Esophagus squamous epithelium (tissue), 5 donors: ENCODE results near the gene RBM20. TPM values are rescaled to one million over a fixed set of nuclear protein-coding genes. Genes with fewer than 3 reads are reported as not detected.

Source experiments
- DNase-seq: peaks from one replicate; lab custom pipeline; 2025; lab: John Stamatoyannopoulos, UW
- H3K27ac ChIP-seq, 4 donors: fragments of 200-600 bp; sonication (generic); one replicate each; pipeline ENCODE4 v1.5.1; 2016 to 2019; ENCODE audit warnings: mild to moderate bottlenecking in 1 of 4
- H3K27me3 ChIP-seq, 4 donors: fragments of 200-600 bp; sonication (generic); 1 replicate in 3 of 4; 2 replicates in 1 of 4; pipeline versions ENCODE4 v1.5.1 to v1.6.0; 2017 to 2021; ENCODE audit warnings: antibody characterized with exemption in 1 of 4
- H3K36me3 ChIP-seq, 3 donors: fragments of 200-600 bp; sonication (generic); one replicate each; pipeline ENCODE4 v1.5.1; 2016 to 2019
- H3K4me1 ChIP-seq, 3 donors: fragments of 200-600 bp; sonication (generic); one replicate each; pipeline ENCODE4 v1.5.1; 2017 to 2019
- H3K4me3 ChIP-seq, 4 donors: fragments of 200-600 bp; sonication (generic); 1 replicate in 3 of 4; 2 replicates in 1 of 4; pipeline ENCODE4 v1.5.1; 2016 to 2019; ENCODE audit warnings: mild to moderate bottlenecking in 2 of 4, moderate library complexity in 1 of 4
- H3K9me3 ChIP-seq, 3 donors: fragments of 200-600 bp; sonication (generic); one replicate each; pipeline ENCODE4 v1.5.1; 2016 to 2019
- CTCF ChIP-seq, 6 experiments: fragments of 450-650 bp in 4 of 6; fragments of 200-600 bp in 2 of 6; sonication (generic) in 2 of 6; IDR thresholded peaks; one replicate each; pipeline ENCODE4 v1.5.1; 2016 to 2019; ENCODE audit warnings: antibody characterized with exemption in 6 of 6, mild to moderate bottlenecking in 4 of 6, moderate library complexity in 4 of 6
- POLR2A ChIP-seq, 4 donors: fragments of 450-650 bp; IDR thresholded peaks; one replicate each; pipeline ENCODE4 v1.6.1; 2017; ENCODE audit warnings: antibody characterized with exemption in 4 of 4, mild to moderate bottlenecking in 4 of 4, moderate library complexity in 3 of 4
- WGBS, 2 donors: methylation state at CpG; one replicate each; pipeline ENCODE4 v1.1.5; 2018; 5-methylcytosine and 5-hydroxymethylcytosine counted together
- intact Hi-C: fragments of 100-400 bp; cut with DNase I; formaldehyde crosslinking; loops from one replicate; pipeline ENCODE4 v1.15.0; 2022
- total RNA-seq, 4 donors: library from RNA; depleted of rRNA; stranded (reverse); fragments of >200 nt; gene quantifications; one replicate each; pipeline ENCODE4 v1.1.0, GENCODE V29; 2016
- donor health status: DM: yes; HTN: yes; CAD: no.

RBM20 gene
- total RNA-seq, 4 donors from 2014 or later, result 2.1 to 10.3 (median 3.7) TPM

DNA sequence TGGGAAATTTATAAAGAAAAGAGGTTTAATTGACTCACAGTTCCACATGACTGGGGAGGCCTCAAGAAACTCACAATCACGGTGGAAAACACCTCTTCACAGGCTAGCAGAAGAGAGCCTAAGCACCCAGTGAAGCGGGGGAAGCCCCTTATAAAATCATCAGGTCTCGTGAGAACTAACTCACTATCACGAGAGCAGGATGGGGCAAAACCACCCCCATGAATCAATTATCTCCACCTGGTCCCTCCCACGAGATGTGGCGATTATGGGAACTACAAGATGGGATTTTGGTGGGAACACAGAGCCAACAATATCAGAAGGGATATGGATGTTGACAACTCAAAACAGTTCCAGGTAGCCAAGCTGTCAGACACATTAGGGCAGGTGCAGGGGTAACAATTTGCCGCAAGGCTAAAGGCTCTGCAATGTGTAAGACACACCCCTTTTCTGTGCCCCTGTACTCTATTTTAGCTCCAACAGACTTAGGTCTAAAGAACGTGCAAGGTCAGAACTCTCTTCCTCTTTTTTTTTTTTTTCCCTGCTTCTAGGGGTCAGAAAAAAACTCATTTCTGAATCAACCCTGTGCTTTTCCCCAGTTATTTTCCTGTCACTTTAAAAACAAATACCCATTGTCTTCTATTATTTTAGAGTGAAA is 30.7 kb upstream of the RBM20 start:
- 56 to 80% methylated on average over 7 to 8 of the region's 8 CpGs for WGBS, 2 donors
- TF ChIP-seq POLR2A (IDR thresholded peaks at IDR 0.05) (no peak), CTCF (IDR thresholded peaks at IDR 0.05) (no peak)
- Histone ChIP-seq H3K27ac (no peak overlapping the region), H3K9me3 (no peaks in the 10 kb centered on the region), H3K4me1 (no peaks in the 10 kb centered on the region), H3K4me3 (no peak overlapping the region), H3K36me3 (no peaks in the 10 kb centered on the region), H3K27me3 (peaks cover 0 to 3% (median 0%) of the 10 kb centered on the region in 4 donors)
- no peak for DNase-seq
- intact Hi-C loops, result loop anchor here (10.0 kb wide), 2 partner anchors 131 to 291 kb away; no protein-coding TSS in a partner anchor

DNA sequence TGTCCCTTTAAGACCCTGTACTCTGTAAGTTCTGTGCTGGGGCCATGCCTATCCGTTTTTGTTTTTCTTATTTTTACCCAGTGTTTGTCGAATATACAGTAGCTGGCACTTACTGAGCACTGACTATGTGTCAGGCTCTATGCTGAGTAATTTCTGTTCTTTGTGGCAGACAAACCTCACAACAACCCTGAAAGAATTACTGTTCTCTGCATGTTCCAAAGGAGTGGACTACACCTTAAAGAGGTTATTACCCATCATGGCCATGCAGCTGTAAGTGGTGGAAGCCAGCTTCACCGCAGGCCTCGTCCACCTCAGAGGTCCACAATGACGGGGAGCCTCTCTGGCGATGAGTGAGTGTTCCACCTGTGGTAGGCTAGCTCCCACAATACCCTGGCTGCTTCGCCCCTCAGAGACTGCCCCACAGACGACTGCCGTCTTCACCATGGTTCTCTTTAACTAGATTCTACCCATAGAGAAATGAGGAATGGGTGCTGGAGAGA is 30.1 kb upstream of the RBM20 start:
- Histone ChIP-seq H3K4me1 (no peaks in the 10 kb centered on the region), H3K9me3 (no peaks in the 10 kb centered on the region), H3K27ac (no peak overlapping the region), H3K27me3 (peaks cover 0 to 3% (median 0%) of the 10 kb centered on the region in 4 donors), H3K36me3 (no peaks in the 10 kb centered on the region), H3K4me3 (no peak overlapping the region)
- intact Hi-C loops, result loop anchor here (10.0 kb wide), 2 partner anchors 131 to 291 kb away; no protein-coding TSS in a partner anchor
- DNase-seq, result no peak
- TF ChIP-seq POLR2A (IDR thresholded peaks at IDR 0.05), result no peak
- no peak for TF ChIP-seq CTCF (IDR thresholded peaks at IDR 0.05)
- 56 to 71% methylated on average over 2 to 4 of the region's 9 CpGs for WGBS, 2 donors

GRCh38 chr10:110615057-110615747 is 28.9 kb upstream of the RBM20 start:
- intact Hi-C loops, result loop anchor here (10.0 kb wide), 2 partner anchors 130 to 290 kb away; no protein-coding TSS in a partner anchor
- H3K27me3 ChIP-seq, result peaks cover 0 to 3% (median 0%) of the 10 kb centered on the region in 4 donors
- DNase-seq, result no peak

GRCh38 chr10:110616493-110617033 is 27.6 kb upstream of the RBM20 start:
- Histone ChIP-seq H3K27ac (no peak overlapping the region), H3K9me3 (no peaks in the 10 kb centered on the region), H3K4me1 (no peaks in the 10 kb centered on the region), H3K36me3 (no peaks in the 10 kb centered on the region), H3K27me3 (peaks cover 0 to 3% (median 0%) of the 10 kb centered on the region in 4 donors), H3K4me3 (no peak overlapping the region)
- DNase-seq, result no peak
- intact Hi-C loops, result loop anchor here (10.0 kb wide), 2 partner anchors 128 to 288 kb away; no protein-coding TSS in a partner anchor
- WGBS, 2 donors, result 93 to 96% methylated on average over 5 of the region's 5 CpGs
- no peak for TF ChIP-seq POLR2A (IDR thresholded peaks at IDR 0.05)
- TF ChIP-seq CTCF (IDR thresholded peaks at IDR 0.05), result no peak

More at GRCh38 chr10:110615057-110615747, 28.9 kb upstream of the RBM20 start:
- no peaks in the 10 kb centered on the region for H3K9me3 ChIP-seq
- WGBS, 2 donors, result 67 to 70% methylated on average over 2 of the region's 2 CpGs
- H3K4me3 ChIP-seq, result no peak overlapping the region
- TF ChIP-seq POLR2A (IDR thresholded peaks at IDR 0.05), result no peak
- TF ChIP-seq CTCF (IDR thresholded peaks at IDR 0.05), result no peak
- no peaks in the 10 kb centered on the region for H3K4me1 ChIP-seq
- H3K36me3 ChIP-seq, result no peaks in the 10 kb centered on the region
- no peak overlapping the region for H3K27ac ChIP-seq
